Activated B cell treated with CpG ODN at 0.5 μM for 24 hours (primary cell): Measurements from ENCODE around the gene CNTRL. TPM values are rescaled to one million over a fixed set of nuclear protein-coding genes. Genes with fewer than 3 reads are reported as not detected.

Experiments used
- ATAC-seq: fragments of 200-7000 bp; cut with Tn5 transposase; one replicate; pipeline ENCODE4 v1.10.0; 2021; ENCODE audit warnings: low read depth, mild to moderate bottlenecking, moderate library complexity
- CTCF ChIA-PET: fragments of 350-600 bp; sonication (Branson Sonifier 250); formaldehyde crosslinking; loops from one replicate; lab custom pipeline; 2021; ENCODE audit warnings: antibody characterized with exemption; lab: Charles Lee
- POLR2A ChIA-PET: fragments of 350-600 bp; sonication (Branson Sonifier 250); formaldehyde crosslinking; loops from one replicate; lab custom pipeline; 2021; ENCODE audit warnings: antibody characterized with exemption; lab: Charles Lee
- DNase-seq: peaks from one replicate; pipeline ENCODE4 v3.0.0; 2022
- H3K27ac Mint-ChIP-seq: one replicate; pipeline ENCODE4 v1.8.0; 2020; ENCODE audit warnings: mixed read lengths
- H3K27me3 Mint-ChIP-seq: one replicate; pipeline ENCODE4 v1.8.0; 2021; ENCODE audit warnings: mixed read lengths
- H3K36me3 Mint-ChIP-seq: one replicate; pipeline ENCODE4 v1.8.0; 2021; ENCODE audit warnings: low read depth, mixed read lengths
- H3K4me1 Mint-ChIP-seq: one replicate; pipeline ENCODE4 v1.8.0; 2021; ENCODE audit warnings: mixed read lengths
- H3K4me3 Mint-ChIP-seq: one replicate; pipeline ENCODE4 v1.8.0; 2020; ENCODE audit warnings: mild to moderate bottlenecking, mixed read lengths
- H3K9me3 Mint-ChIP-seq: one replicate; pipeline ENCODE4 v1.8.0; 2020; ENCODE audit warnings: mixed read lengths
- intact Hi-C: fragments of 100-400 bp; cut with micrococcal nuclease; formaldehyde crosslinking; loops from one replicate; pipeline ENCODE4 v1.15.1; 2024
- total RNA-seq: library from RNA; stranded (reverse); gene quantifications from 2 replicates; pipeline ENCODE4 v1.2.3, GENCODE V29; 2022
- TF ChIP-seq, protein P1 (sequence below): fragments of 200-600 bp; IDR thresholded peaks from one replicate; pipeline ENCODE4 v1.8.0; 2022; ENCODE audit warnings: antibody characterized with exemption, mild to moderate bottlenecking

Gene CNTRL
- total RNA-seq, 1 donor from 2014 or later = 110 TPM

DNA sequence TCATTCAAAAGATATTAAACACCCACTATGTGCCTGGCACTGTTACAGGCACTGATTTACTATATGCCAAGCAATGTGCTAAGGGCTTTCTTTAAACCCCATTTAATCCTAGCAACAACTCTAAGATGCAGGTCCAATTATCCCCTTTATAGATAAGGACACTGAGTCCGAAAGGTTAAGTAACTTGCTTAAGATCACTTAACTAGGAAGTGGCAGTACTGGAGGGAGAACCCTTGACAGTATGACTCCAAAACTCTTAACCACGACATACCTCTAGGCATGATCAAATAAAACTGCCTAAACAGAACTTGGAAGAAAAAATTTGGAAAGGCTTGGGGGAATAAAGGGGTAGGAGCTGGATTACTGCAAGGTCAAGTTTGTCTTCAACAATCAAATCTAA is 125.2 kb downstream of the CNTRL start:
- CTCF ChIA-PET = interaction anchor here (1.3 to 2.3 kb wide), 2 partner anchors 13 to 218 kb away, joined by 4 to 13 read pairs; no protein-coding TSS in a partner anchor
- Mint-ChIP-seq H3K9me3 (no peaks in the 10 kb centered on the region), H3K4me3 (peak overlapping the region; percentile 94), H3K27ac (peak overlapping the region; percentile 57), H3K4me1 (peaks cover 70% of the 10 kb centered on the region), H3K36me3 (peaks cover 11% of the 10 kb centered on the region), H3K27me3 (no peaks in the 10 kb centered on the region)
- TF ChIP-seq, protein P1, sequence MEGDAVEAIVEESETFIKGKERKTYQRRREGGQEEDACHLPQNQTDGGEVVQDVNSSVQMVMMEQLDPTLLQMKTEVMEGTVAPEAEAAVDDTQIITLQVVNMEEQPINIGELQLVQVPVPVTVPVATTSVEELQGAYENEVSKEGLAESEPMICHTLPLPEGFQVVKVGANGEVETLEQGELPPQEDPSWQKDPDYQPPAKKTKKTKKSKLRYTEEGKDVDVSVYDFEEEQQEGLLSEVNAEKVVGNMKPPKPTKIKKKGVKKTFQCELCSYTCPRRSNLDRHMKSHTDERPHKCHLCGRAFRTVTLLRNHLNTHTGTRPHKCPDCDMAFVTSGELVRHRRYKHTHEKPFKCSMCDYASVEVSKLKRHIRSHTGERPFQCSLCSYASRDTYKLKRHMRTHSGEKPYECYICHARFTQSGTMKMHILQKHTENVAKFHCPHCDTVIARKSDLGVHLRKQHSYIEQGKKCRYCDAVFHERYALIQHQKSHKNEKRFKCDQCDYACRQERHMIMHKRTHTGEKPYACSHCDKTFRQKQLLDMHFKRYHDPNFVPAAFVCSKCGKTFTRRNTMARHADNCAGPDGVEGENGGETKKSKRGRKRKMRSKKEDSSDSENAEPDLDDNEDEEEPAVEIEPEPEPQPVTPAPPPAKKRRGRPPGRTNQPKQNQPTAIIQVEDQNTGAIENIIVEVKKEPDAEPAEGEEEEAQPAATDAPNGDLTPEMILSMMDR = no peak
- POLR2A ChIA-PET = interaction anchor here (0.9 to 4.3 kb wide), 5 partner anchors 8 to 407 kb away, joined by 3 to 36 read pairs (median 5); partner anchors contain the start of gene FBXW2
- no peak for ATAC-seq
- intact Hi-C loops = loop anchor here (1.0 to 10.0 kb wide), 6 partner anchors 8 to 488 kb away; partner anchors contain the start of genes MEGF9 and STOM
- no peak for DNase-seq

DNA sequence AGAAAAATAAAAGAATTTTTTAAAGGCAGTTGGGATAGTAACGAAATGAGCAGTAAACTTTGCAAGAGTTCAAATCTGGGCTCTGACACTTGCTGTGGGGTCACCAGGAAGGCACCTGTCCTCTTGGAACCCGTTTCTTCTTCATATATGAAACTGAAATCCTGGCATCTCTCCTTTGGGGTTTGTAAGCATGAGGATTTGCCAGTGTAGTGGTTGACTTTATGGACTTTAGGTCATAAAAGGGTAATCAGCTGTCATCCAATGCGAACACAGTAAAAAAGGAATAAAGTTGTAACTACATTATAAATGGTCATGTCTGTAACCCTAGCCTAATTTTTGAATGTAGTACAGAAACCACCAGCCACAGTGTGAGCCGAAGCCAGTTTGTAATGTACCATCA is 125.6 kb downstream of the CNTRL start:
- peak overlapping the region; percentile 82 for H3K27ac Mint-ChIP-seq
- POLR2A ChIA-PET = interaction anchor here (0.9 to 4.3 kb wide), 8 partner anchors 8 to 407 kb away, joined by 3 to 36 read pairs (median 6); partner anchors contain the start of gene FBXW2
- ATAC-seq (no peak), DNase-seq (no peak)
- H3K36me3 Mint-ChIP-seq = peaks cover 11% of the 10 kb centered on the region
- peak overlapping the region; percentile 94 for H3K4me3 Mint-ChIP-seq
- H3K9me3 Mint-ChIP-seq = no peaks in the 10 kb centered on the region
- H3K4me1 Mint-ChIP-seq = peaks cover 68% of the 10 kb centered on the region
- intact Hi-C loops = loop anchor here (1.0 to 10.0 kb wide), 6 partner anchors 8 to 488 kb away; partner anchors contain the start of genes MEGF9 and STOM
- TF ChIP-seq, protein P1 = no peak
- CTCF ChIA-PET = interaction anchor here (2.8 kb wide), 1 partner anchor 13 kb away, joined by 23 read pairs; no protein-coding TSS in a partner anchor
- no peaks in the 10 kb centered on the region for H3K27me3 Mint-ChIP-seq

- DNase-seq (peak; percentile 57), ATAC-seq (peak; percentile 22)
- intact Hi-C loops = loop anchor here (1.0 to 10.0 kb wide), 7 partner anchors 16 to 489 kb away; partner anchors contain the start of genes MEGF9 and STOM
- H3K4me1 Mint-ChIP-seq = peaks cover 62% of the 10 kb centered on the region
- no peaks in the 10 kb centered on the region for H3K9me3 Mint-ChIP-seq
- peak overlapping the region; percentile 94 for H3K4me3 Mint-ChIP-seq
- ChIA-PET CTCF (interaction anchor here (2.8 kb wide), 1 partner anchor 12 kb away, joined by 23 read pairs; no protein-coding TSS in a partner anchor), POLR2A (interaction anchor here (0.5 to 4.3 kb wide), 23 partner anchors 9 to 491 kb away, joined by 3 to 36 read pairs (median 4); partner anchors contain the start of genes CNTRL, FBXW2 and GSN)
- TF ChIP-seq, protein P1 = no peak
- peaks cover 11% of the 10 kb centered on the region for H3K36me3 Mint-ChIP-seq
- peak overlapping the region; percentile 91 for H3K27ac Mint-ChIP-seq
- no peaks in the 10 kb centered on the region for H3K27me3 Mint-ChIP-seq
These were observed 126.4 kb downstream of the CNTRL start for GRCh38 chr9:121201045-121201737.

- peak within 1 kb of the TSS; percentile 91 for H3K27ac Mint-ChIP-seq
- H3K9me3 Mint-ChIP-seq = no peaks in the 10 kb centered on the region
- no peaks in the 10 kb centered on the region for H3K27me3 Mint-ChIP-seq
- CTCF ChIA-PET = interaction anchor here (2.8 kb wide), 1 partner anchor 11 kb away, joined by 23 read pairs; no protein-coding TSS in a partner anchor
- H3K36me3 Mint-ChIP-seq = peaks cover 11% of the 10 kb centered on the region
- DNase-seq = peak; percentile 100
- intact Hi-C loops = loop anchor here (1.0 to 10.0 kb wide), 8 partner anchors 17 to 490 kb away; partner anchors contain the start of genes MEGF9 and STOM
- peaks cover 63% of the 10 kb centered on the region for H3K4me1 Mint-ChIP-seq
- TF ChIP-seq, protein P1 = no peak
- peak; percentile 88 for ATAC-seq
- POLR2A ChIA-PET = interaction anchor here (0.6 to 4.3 kb wide), 24 partner anchors 9 to 409 kb away, joined by 3 to 36 read pairs (median 4); partner anchors contain the start of genes CNTRL, FBXW2 and GSN
- peak within 1 kb of the TSS; percentile 94 for H3K4me3 Mint-ChIP-seq
These were observed 127.2 kb downstream of the CNTRL start, which contains the start of gene RAB14 for GRCh38 chr9:121201738-121202533. Gene RAB14 (minus strand): TSS chr9:121201869. CDS start chr9:121193412, 8,457 bp downstream.
